Activated CD4-positive, alpha-beta T cell treated with anti-CD3 and anti-CD28 coated beads for 48 hours (primary cell): ENCODE results near the gene ANKH.
A peak's percentile ranks its signal among the peaks of the same experiment; 100 is the strongest.

ENCODE experiments used
- DNase-seq: peaks from one replicate; pipeline ENCODE4 v3.0.0-alpha.2; 2020

ANKH gene

DNA sequence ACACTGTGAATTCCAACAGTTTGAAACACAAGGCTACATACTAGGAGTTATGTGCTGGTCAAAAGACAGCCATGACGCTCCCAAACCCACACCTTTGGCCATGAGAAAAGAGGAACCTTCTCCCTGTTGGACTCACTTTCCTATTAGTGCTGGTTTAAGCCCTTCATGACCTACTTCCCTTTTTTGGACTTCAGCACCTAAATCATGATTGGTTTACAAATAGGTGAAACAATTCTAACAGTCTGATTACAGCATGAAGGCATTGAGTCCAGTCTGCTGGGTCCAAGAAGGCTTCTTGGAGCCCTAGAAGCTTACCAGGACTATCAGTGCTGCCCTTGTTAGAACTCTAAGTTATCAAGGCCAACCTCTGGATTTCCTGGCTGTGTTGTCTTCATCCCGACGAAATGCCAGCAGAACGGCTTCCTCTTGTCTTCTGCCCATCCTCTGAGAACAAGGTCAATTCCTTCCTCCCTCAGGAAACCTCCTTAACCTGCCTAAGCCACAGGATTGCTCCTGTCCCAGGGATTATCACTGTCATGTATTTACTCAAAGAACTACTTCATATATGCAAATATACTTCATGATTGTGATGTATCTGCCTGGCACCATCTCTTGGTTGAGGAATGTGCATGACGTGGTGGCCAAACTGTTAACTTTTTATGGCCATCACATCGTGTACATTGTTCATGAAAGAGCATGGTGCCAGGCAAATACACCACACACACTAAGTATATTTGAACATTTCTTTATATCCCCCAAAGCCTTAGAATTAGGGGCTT, 83.6 kb downstream of the ANKH start:
- DNase-seq, result no peak

DNA sequence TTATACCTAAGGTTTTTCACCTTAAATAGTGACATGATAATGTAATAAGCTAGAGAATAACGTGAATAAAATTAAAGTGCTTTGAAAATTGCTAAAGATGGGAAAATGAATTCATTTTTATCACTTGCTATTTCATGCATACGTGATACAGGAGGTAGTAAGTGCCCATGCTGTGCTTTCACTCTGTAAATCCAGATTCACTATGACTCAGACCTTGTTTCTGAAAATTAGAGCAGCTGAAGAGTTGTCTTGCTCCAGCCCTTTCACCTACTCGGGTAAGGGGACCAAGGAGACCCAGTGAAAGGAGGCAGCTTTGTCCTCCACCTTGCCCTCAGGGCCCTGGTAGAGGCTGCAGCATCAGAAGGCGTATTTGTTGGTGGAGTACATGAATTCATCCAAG, 87.9 kb downstream of the ANKH start:
- DNase-seq, result no peak

DNA sequence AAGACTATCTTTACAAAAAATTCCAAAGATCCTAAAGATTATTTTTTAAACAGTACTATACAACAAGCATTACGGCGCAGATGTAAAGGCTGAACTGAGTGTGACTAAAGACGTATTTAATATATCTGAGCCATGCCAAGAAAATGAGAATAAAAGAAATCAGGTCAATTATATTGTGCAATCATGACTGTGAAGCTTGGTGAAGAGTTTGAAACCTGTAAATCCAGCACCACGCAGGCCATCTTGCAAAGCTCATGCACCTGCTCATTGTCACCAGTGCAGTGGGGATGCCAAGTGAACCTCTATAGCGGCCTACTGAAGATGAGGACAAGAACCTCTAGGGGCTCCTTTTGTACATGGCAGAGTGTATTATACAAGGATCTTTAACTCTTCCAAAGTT, 89.0 kb downstream of the ANKH start:
- DNase-seq, result no peak

DNA sequence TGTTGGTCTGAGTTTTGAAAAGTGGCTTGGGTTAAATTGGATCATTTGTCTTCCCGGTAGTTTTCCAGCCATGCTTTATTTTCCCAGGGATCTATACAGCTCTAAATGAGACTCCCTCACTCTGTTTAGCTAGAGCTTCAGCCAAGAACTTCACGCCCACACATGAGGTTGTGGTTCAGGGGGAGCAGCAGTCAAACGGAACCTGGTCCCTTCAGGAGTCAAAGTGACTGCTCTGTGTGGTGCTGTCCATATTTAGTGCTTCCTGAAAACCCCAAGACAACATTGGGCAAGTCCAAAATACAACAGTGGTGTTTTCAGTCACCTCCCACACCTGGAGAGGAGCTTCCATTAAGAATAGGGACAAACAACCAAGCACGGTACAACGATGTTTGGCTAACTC, 90.5 kb downstream of the ANKH start:
- peak; percentile 28 for DNase-seq

DNA sequence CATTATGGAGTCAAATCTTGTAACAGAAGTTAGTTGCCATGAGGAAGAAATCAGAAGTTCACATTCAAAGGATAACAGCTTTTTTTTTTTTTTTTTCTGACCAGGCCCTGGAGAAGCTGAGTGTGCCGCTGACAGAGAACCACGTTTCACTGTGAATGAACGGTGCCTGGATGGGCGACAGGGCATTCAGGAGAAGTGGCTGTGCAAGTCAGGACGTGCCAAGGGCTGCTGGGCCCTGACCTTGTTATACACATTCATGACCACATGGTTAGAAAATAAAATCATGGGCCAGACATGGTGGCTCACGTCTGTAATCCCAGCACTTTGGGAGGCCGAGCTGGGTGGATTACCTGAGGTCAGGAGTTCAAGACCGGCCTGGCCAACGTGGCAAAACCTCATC, 91.6 kb downstream of the ANKH start:
- DNase-seq, result no peak

DNA sequence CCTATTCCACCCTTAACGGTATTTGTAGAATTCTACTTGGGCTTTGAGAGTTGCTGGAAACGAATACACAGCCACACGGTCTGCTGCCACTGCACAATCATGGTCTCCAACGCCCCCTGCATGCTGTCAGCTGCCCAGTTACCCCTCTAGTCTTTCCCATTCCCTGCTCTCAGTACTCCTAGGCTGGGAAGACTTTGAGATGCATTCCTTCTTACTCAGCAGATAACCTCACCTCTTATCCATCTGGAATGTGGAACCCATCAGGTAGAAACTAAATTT, 92.8 kb downstream of the ANKH start:
- DNase-seq, result no peak

DNA sequence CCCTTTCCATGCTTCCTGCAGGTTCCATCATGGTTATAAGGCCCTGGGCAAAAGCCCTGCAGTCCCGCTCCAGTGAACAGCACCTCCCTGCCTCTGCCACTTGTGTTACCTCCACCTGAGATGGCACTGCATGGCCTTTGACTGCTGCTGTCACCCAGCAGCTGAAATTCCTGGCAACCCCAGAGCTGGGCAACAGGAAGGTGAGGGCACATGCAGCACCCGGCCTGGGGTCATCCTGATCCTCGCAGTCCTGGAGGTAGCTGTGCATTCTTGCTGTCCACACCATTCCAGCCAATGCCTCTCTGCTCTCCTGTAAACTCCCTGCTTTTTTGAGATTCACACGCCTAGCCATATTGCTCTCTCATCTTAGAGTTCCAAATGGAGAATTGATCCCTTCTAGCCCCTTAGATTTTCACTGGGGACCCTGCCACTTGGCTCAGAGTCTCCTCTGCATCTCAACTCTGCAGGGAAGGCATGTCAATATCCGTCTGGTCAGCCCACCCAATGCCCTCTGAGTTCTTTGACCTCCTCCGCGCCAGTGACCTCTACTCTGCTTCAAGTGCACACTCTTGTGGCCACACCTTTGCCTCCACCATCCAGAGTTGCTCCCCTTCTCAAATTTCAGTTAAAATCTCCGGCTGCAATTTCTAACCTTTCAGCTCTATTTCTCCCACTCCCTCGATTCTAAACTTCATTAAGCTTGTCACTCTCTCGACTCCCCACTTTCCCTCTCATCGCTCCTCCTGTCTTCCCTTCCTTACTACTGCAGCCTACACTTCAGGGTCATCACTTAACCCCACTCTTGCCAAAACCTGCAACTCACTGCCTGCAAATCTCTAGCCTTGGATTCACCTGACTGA, 93.4 kb downstream of the ANKH start:
- no peak for DNase-seq

DNA sequence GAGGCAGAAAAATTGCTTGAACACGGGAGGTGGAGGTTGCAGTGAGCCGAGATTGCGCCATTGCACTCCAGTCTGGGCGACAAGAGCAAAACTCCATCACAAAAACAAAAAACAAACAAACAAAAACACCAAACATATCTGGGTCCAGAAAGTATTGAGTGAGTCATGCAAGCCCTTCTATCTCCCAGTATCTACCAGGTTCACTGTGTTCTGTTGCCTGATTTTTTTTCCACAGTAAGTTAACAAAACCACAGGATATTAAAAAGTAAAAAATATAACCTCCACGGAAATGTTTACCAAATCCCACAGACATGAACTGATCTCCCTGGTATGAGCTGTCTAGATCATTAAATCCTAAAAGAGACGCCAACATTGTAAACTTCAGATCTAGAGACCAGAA, 94.4 kb downstream of the ANKH start:
- DNase-seq, result no peak

DNA sequence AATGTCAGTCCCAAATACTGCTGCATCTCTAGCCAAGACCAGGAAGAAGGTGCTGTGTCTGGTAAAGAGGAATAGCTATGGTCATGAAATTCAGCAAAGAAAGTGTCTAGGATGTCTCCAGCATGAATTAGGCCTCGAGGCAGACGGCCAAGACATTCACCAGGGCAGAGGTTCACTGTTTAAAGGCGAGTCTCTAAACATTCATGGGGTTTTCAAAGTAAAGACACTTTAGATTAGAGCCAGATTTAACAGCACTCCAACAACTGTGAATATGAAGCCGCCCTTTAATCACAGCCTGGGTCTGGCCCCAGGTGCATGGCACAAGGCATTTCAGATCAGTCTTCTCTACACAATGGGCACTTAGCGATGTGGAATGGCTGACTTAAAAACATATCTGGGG, 95.0 kb downstream of the ANKH start:
- DNase-seq, result no peak

DNA sequence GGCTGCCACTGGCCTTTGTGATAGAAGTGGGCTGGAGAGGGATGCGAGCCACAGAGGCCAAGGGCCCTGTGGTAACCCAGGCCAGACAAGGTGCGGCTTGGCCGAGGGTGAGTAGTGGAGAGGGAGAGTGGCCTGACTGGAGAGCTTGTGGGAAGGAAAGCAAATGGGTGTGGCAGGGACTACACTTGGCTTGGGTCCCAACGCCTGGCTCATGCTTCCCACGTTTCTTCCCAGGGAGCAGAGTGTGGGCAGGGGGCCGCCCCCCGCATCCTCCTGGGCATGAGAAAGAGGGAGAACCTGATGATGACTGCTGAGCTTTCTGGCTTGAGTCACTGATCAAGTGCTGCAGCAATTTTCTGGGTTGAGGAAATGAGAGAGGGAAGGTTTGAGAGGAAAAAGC, 95.7 kb downstream of the ANKH start:
- no peak for DNase-seq

DNA sequence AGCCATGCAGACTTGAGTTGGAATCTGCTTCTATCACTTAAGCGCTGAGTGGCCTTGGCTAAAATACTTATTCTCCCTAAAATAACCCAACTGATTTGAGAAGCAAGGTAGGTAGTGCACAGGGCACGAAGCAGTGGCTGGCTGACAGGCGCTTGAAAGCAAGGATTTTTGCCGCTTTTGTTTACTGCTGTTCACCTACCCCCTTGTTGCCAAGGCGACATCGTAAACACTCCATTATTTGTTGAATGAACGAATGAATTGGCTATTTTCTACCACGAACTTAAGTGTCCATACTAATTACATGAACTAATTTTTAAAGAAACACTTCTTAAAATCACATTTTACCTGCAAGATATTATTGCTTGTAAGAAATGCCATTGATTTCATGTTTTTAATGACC, 98.0 kb downstream of the ANKH start:
- DNase-seq, result no peak

DNA sequence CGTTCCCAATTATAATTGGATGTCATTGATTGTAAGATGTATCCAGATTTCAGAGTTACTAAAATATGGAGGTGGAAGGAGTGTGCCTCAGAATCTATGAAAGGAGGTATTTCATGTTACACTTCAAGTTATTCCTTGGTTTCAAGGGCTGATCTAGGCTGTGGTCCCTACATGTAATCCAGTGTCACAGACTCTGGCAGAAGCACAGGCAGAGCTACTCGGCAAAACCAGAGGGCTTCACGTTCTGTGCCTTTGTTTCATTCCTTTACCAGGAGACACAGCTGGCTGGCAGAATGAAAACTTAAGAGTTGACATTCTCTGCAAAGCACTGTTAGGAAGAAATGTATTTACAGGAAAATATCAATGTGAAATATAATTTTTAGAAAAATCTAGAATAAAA, 99.6 kb downstream of the ANKH start:
- no peak for DNase-seq

DNA sequence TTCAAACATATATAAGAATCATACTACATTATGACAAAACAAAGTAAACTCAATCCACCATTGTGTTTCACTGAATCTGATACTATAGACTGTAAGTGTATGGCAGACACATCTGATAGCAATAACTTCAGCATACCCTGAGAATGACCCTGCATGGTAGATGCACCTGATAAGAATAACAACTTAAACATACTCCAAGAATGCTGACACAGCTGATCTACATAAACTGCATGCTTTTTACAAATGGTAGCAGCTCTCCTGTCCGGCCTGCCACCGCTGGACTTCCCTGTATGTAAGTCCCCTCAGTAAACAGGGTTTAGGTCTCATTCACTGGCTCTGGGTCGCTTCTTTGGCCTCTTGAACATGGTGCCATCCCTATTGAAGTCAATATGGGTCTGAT, 100.4 kb downstream of the ANKH start:
- DNase-seq, result no peak

DNA sequence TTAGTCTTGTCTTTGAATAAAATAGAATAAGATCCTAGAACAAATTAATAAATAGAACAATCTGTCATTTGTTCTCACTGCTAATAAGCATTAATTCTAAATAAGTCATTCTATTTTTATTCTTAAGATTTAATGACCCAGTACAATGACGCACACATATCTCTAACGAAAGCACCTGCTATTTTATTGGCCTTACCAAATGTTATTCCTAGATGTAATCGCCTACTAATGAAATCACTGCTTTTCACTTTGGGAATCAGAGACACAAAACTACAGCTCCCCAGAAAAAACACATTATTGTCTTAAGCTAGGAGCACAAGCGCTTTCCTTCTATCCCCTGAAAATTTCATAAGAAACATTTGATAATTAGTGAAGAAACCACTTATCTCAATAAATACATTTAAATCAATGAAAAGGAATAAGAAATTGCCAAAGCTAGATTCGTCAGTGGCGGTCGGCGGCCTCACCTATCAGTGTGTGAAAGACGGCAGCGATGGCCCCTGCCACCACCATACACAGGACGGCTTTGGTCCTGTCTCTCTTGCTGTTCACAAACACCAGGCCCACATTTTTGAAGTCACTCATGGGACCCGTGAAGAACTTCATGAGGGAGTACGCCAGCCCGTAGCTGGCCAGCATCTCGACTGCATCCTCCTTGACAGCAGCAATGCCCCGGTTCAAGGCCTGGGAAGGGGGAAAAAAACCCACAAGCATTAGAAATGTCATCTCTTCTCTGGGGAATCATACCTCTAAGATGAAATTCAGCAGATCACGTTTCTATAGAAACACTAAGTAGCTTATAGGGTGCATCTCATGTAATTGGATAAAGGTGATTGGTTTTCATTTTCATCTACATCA, 102.8 kb downstream of the ANKH start:
- DNase-seq, result no peak

DNA sequence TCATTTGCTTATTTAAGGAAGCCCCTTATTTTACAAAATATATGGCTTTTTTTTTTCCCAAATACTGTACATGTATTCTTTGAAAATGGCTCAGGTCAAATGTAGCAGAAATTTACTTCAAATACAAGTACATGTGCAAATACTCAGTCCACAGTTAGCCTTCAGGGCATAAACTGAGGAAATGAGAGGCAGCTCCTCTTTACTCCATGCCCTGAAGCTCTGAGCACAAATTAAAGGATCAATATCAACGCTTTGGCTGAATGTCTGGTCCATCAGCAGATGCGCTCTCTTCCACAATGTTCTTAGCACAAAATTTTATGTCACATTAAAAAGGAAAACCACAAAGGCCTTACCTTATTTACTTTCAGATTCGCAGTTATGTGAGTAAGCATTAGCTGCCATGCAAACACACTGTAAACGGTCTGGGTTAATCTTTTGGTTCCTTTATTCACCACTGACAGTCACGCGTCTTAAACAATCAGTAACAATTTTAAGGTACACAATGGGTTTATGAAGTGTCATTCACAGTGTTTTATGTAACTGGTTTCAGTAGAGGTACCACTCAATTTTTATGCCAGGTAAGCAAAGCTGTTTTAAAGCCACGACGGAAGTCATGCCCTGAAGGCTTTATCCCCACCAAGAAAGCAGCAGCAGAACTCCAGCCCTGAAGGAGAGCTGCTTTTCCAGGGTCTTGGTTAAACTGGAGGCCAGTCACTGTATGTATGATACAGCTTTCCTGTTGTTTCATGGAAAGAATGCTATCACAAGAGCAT, 103.7 kb downstream of the ANKH start:
- no peak for DNase-seq

DNA sequence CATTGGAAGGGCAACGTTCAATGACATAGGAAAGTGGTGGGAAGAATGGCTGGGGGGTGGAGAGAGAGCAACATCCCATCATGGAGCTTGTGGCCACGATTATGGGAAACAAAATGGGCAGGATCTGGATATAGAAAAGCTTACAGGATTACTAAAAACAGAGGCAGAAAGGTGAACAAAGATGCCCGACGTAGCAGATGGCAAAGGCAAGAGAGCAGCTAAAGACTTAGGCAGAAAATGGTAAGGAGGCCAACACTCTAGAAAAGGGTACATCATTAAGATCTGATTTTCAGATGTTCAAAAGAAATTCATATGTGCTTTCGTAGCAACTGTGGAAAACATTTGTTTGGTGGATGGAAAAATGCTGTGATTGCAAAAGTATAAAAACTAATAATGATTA, 104.5 kb downstream of the ANKH start:
- no peak for DNase-seq

DNA sequence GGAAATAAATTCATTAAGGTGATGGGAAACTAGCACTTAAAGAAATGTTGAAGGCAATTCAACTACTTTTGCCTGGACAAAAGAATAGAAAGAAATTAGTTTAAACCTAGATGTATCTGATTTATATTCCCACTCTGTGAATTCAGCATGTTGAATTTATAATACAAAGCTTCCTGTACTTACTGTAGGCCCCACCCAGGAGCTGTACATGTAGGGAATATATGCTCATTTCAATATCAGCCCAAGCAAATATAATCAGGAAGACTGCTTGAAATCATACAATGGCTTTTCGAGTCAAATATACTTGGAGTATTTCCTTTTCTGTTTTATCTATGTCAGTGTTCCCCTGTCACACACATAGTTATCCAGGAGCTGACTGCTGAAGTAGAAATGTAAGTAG, 105.0 kb downstream of the ANKH start:
- DNase-seq, result no peak

DNA sequence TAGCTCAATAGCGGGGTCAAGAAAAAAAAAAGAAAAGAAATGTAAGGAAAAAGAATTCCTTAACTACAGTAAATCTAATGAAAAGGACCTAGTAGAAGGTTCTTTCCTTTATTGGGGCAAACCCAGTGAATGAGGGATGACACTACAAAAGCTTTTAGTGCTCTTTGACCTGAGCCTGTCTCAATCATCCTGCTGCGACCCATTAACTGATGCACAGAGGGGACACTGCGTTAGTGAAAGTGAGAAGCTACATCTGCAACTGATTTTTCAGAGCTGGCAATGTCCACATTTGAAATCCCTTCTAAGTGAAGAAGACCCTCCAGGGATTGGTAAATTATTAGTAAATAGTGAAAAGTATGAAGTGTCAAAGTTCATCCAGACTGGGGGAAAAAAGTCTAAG, 106.0 kb downstream of the ANKH start:
- DNase-seq, result no peak

DNA sequence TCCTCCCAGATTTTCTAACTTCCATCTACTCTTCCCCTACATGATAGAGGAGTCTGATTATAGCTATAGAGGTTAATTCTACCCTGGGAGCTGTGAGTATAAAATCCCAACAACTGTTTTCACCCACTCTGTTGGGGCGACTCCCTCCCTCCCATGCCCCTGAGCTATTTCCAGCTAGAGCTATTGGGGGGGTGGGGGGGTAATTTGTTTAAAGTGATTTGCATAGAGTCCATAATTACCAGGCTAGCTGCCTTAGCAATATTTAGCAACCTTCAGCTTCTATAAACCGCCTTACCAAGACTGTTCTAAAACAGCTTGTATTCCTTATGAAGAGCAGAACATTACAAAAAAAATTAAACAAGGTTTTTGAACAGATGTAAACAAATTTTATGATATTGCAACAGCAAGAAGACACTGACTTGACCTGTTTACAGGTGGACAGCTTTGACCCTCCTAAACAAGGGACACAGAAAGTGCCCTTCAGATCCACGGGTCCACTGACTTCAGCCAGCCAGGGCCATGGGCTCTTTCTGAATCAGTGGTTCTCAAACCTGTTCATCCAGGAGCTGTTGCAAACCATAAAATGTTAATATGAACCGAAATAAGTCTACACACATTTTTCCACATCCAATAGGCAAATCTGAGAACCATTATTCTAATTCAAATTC, 108.9 kb downstream of the ANKH start:
- DNase-seq, result no peak

DNA sequence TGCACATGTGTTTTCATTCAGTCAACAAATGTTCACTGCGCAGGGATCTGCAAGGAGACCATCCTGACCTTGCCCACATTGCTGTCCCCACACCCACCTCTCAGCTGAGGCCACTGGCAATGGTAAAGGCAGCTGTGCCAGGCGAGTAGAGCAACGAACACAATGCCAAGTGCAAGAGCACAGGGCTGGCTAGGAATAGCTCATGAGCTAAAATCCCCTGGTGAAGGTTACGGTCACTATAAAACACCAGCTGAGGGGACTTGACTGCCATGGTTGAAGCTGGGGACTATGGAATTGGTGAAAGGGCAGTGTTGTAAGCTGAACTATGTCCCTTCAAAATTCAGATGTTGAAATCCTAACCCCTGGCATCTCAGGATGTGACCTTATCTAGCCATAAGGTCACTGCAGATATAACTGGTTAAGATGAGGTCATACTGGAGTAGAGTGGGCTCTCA, 111.0 kb downstream of the ANKH start:
- DNase-seq, result no peak

DNA sequence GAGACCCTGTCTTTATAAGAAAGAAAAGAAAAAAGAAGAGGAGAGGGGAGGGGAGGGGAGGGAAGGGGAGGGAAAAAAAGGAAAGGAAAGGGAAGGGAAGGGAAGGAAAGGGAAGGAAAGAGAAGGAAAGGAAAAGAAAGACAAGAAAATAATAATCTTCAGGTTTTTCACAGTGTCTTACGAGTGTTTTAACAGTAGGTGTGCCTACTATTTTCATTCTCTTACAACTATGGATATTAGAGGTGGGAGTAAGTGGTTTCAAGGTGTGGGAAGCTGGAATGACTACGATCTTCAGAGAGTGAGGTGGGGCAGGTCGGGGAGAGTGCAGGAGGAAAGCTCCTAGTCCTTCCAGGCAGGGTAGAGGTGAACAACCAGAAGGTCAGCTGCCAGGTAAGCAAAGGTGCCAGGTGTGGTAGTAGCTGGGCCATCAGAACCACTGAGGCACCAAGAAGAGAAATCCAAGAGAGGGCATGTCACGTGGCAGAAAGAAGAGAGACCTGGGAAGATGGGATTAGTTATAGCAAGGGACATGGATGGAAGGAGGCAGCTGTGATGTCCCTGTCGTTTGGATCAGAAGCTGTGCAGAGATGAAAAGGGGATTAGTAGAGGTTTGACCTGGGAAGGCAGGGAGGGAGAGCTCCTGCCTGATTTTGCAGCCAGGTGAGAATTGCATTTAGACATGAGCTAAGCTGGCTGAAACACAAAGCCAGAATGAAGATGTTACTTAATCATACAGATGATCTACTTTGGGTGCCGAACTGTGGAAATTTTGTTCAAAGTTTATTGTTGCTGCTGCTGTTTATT, 111.6 kb downstream of the ANKH start:
- no peak for DNase-seq
